Hepatocyte (in vitro differentiated cells): ENCODE results near the gene CCDC167. TPM values are rescaled to one million over a fixed set of nuclear protein-coding genes. Genes with fewer than 3 reads are reported as not detected.

Source experiments
- DNase-seq: peaks from one replicate; pipeline ENCODE4 v3.0.0-alpha.2; 2016; ENCODE audit warnings: low spot score
- H2AFZ ChIP-seq: fragments of 200-600 bp; sonication (generic); 2 replicates; pipeline ENCODE4 v1.6.0; 2016; ENCODE audit warnings: antibody characterized with exemption, mild to moderate bottlenecking
- H3K27ac ChIP-seq: fragments of 200-600 bp; sonication (generic); 2 replicates; pipeline ENCODE4 v1.5.1; 2016; ENCODE audit warnings: mild to moderate bottlenecking
- H3K27me3 ChIP-seq: fragments of 200-600 bp; sonication (generic); 2 replicates; pipeline ENCODE4 v1.6.1; 2016
- H3K36me3 ChIP-seq: fragments of 200-600 bp; sonication (generic); replicated peaks from 2 replicates; pipeline ENCODE4 v1.5.1; 2016; ENCODE audit warnings: low read depth; ENCODE audit not compliant: insufficient read depth
- H3K4me1 ChIP-seq: fragments of 200-600 bp; sonication (generic); 2 replicates; pipeline ENCODE4 v1.5.1; 2016; ENCODE audit warnings: mild to moderate bottlenecking, moderate library complexity; ENCODE audit not compliant: insufficient read depth
- H3K4me2 ChIP-seq: fragments of 200-600 bp; sonication (generic); 2 replicates; pipeline ENCODE4 v1.6.0; 2016
- H3K4me3 ChIP-seq: fragments of 200-600 bp; sonication (generic); 2 replicates; pipeline ENCODE4 v1.5.1; 2016; ENCODE audit warnings: mild to moderate bottlenecking
- H3K79me2 ChIP-seq: fragments of 200-600 bp; sonication (generic); 2 replicates; pipeline ENCODE4 v1.6.0; 2017; ENCODE audit warnings: mild to moderate bottlenecking
- H3K9me2 ChIP-seq: fragments of 200-600 bp; sonication (generic); replicated peaks from 2 replicates; pipeline ENCODE4 v1.6.0; 2017; ENCODE audit warnings: mild to moderate bottlenecking; ENCODE audit not compliant: insufficient read depth
- H3K9me3 ChIP-seq: fragments of 200-600 bp; sonication (generic); 2 replicates; pipeline ENCODE4 v1.5.1; 2016; ENCODE audit warnings: low read depth, mild to moderate bottlenecking
- H4K20me1 ChIP-seq: fragments of 200-600 bp; sonication (generic); 2 replicates; pipeline ENCODE4 v1.6.0; 2016; ENCODE audit warnings: mild to moderate bottlenecking; ENCODE audit not compliant: insufficient read depth, poor library complexity, severe bottlenecking
- CTCF ChIP-seq: fragments of 200-600 bp; sonication (generic); IDR thresholded peaks from 2 replicates; pipeline ENCODE4 v1.5.1; 2016; ENCODE audit warnings: antibody characterized with exemption, mild to moderate bottlenecking; ENCODE audit not compliant: poor library complexity
- EZH2 ChIP-seq: fragments of 200-600 bp; sonication (generic); IDR thresholded peaks from 2 replicates; pipeline ENCODE4 v1.6.1; 2016; ENCODE audit warnings: antibody characterized with exemption, mild to moderate bottlenecking, borderline replicate concordance
- EZH2phosphoT487 ChIP-seq: fragments of 200-600 bp; sonication (generic); IDR thresholded peaks from one replicate; pipeline ENCODE4 v1.6.1; 2018; ENCODE audit warnings: antibody characterized with exemption, mild to moderate bottlenecking, low read depth, moderate library complexity; ENCODE audit not compliant: unreplicated experiment, severe bottlenecking
- WGBS: methylation state at CpG from one replicate; pipeline ENCODE4 v1.1.6; 2016; ENCODE audit warnings: low lambda C conversion rate; ENCODE audit errors: missing lambda C conversion rate; 5-methylcytosine and 5-hydroxymethylcytosine counted together
- polyA plus RNA-seq: library from polyadenylated mRNA; unstranded; fragments of >200 nt; fragmentation: Nextera tagmentation; extraction: Ambion mirVana; gene quantifications from 2 replicates; pipeline ENCODE4 v1.2.1, GENCODE V29; 2016
- total RNA-seq: library from RNA; depleted of rRNA; stranded (reverse); fragments of >200 nt; gene quantifications from 2 replicates; pipeline ENCODE4 v1.2.3, GENCODE V29; 2014

CCDC167 gene
- total and polyA plus RNA-seq, 2 experiments from 2014 or later: 32.5 to 66.1 TPM

- no peaks in the 10 kb centered on the region for H3K36me3 ChIP-seq
- WGBS: 95% methylated on average over 4 of the region's 7 CpGs
- no peaks in the 10 kb centered on the region for H3K9me2 ChIP-seq
Measured at GRCh38 chr6:37484786-37485170, 14.9 kb downstream of the CCDC167 start.

GRCh38 chr6:37483917-37484785 is 15.5 kb downstream of the CCDC167 start:
- Histone ChIP-seq H3K79me2 (no peaks in the 10 kb centered on the region), H3K9me2 (no peaks in the 10 kb centered on the region), H3K27ac (no peak overlapping the region), H2AFZ (no peak overlapping the region), H3K27me3 (no peaks in the 10 kb centered on the region), H3K9me3 (no peaks in the 10 kb centered on the region), H3K4me3 (no peak overlapping the region), H3K4me1 (no peaks in the 10 kb centered on the region), H3K36me3 (no peaks in the 10 kb centered on the region), H4K20me1 (no peaks in the 10 kb centered on the region), H3K4me2 (no peak overlapping the region)
- DNase-seq: peak; percentile 79
- TF ChIP-seq EZH2 (no peak), CTCF (peak; percentile 88), EZH2phosphoT487 (no peak)
- WGBS: 43% methylated on average over 20 of the region's 20 CpGs

More at GRCh38 chr6:37484786-37485170, 14.9 kb downstream of the CCDC167 start:
- Histone ChIP-seq H3K4me3 (no peak overlapping the region), H4K20me1 (no peaks in the 10 kb centered on the region), H3K27ac (no peak overlapping the region), H3K4me1 (no peaks in the 10 kb centered on the region), H3K4me2 (no peak overlapping the region), H3K79me2 (no peaks in the 10 kb centered on the region), H3K27me3 (no peaks in the 10 kb centered on the region), H2AFZ (no peak overlapping the region), H3K9me3 (no peaks in the 10 kb centered on the region)
- no peak for DNase-seq
- TF ChIP-seq EZH2phosphoT487 (no peak), CTCF (no peak), EZH2 (no peak)

- no peak for DNase-seq
- no peak overlapping the region for H3K4me2 ChIP-seq
- H3K79me2 ChIP-seq: no peaks in the 10 kb centered on the region
- no peaks in the 10 kb centered on the region for H3K9me3 ChIP-seq
- H3K9me2 ChIP-seq: no peaks in the 10 kb centered on the region
- TF ChIP-seq CTCF (no peak), EZH2 (no peak), EZH2phosphoT487 (no peak)
- no peak overlapping the region for H3K27ac ChIP-seq
- 94% methylated on average over 11 of the region's 11 CpGs for WGBS
- H2AFZ ChIP-seq: no peak overlapping the region
- no peaks in the 10 kb centered on the region for H3K4me1 ChIP-seq
- no peak overlapping the region for H3K4me3 ChIP-seq
- no peaks in the 10 kb centered on the region for H4K20me1 ChIP-seq
- H3K36me3 ChIP-seq: no peaks in the 10 kb centered on the region
- H3K27me3 ChIP-seq: no peaks in the 10 kb centered on the region
Measured at GRCh38 chr6:37483252-37483901, 16.3 kb downstream of the CCDC167 start.
